Keratinocyte (primary cell): ENCODE measurements around the gene C3orf70. TPM values are rescaled to one million over a fixed set of nuclear protein-coding genes. Genes with fewer than 3 reads are reported as not detected.

Experiments
- DNase-seq: peaks from one replicate; pipeline ENCODE4 v3.0.0-alpha.2; 2011; ENCODE audit warnings: low read depth, missing footprints, low spot score
- FAIRE-seq: peaks from 2 replicates; lab custom pipeline; 2011; peaks lifted over from hg19 to GRCh38; lab: Jason Lieb, UNC
- H2AFZ ChIP-seq: 2 replicates; pipeline ENCODE4 v1.6.0; 2012; ENCODE audit warnings: low read length, control low read depth, inconsistent platforms; ENCODE audit not compliant: control insufficient read depth
- H3K27ac ChIP-seq: 2 replicates; pipeline ENCODE4 v1.5.1; 2011; ENCODE audit warnings: low read length; ENCODE audit not compliant: control insufficient read depth, insufficient read depth
- H3K27me3 ChIP-seq: 3 replicates; pipeline ENCODE4 v1.6.0; 2011; ENCODE audit warnings: low read length; ENCODE audit not compliant: control insufficient read depth, insufficient read depth; ENCODE audit errors: extremely low read depth
- H3K36me3 ChIP-seq, 2 experiments: 2 replicates in 1 of 2; 3 replicates in 1 of 2; pipeline ENCODE4 v1.5.1; 2011; ENCODE audit warnings: low read length in 2 of 2, mild to moderate bottlenecking in 1 of 2; ENCODE audit not compliant: control insufficient read depth in 2 of 2, insufficient read depth in 2 of 2; ENCODE audit errors: extremely low read depth in 1 of 2
- H3K4me1 ChIP-seq: 3 replicates; pipeline ENCODE4 v1.5.1; 2011; ENCODE audit warnings: low read length; ENCODE audit not compliant: control insufficient read depth, insufficient read depth; ENCODE audit errors: extremely low read depth
- H3K4me2 ChIP-seq: 3 replicates; pipeline ENCODE4 v1.6.0; 2011; ENCODE audit warnings: low read depth, low read length; ENCODE audit not compliant: control insufficient read depth, insufficient read depth; ENCODE audit errors: extremely low read depth
- H3K4me3 ChIP-seq, 3 experiments: fragments of 200-600 bp in 1 of 3; sonication (generic) in 1 of 3; 2 replicates in 2 of 3; 3 replicates in 1 of 3; pipeline ENCODE4 v1.5.1; 2011 to 2016; ENCODE audit warnings: low read length in 3 of 3, mild to moderate bottlenecking in 3 of 3, control low read depth in 2 of 3, inconsistent platforms in 1 of 3, low read depth in 1 of 3, mixed read lengths in 1 of 3, mixed run types in 1 of 3, moderate library complexity in 1 of 3; ENCODE audit not compliant: control insufficient read depth in 2 of 3, insufficient read depth in 2 of 3; ENCODE audit errors: extremely low read depth in 1 of 3
- H3K79me2 ChIP-seq: 2 replicates; pipeline ENCODE4 v1.6.0; 2012; ENCODE audit warnings: low read length; ENCODE audit not compliant: control insufficient read depth, insufficient read depth
- H3K9ac ChIP-seq: 3 replicates; pipeline ENCODE4 v1.6.0; 2011; ENCODE audit warnings: low read length; ENCODE audit not compliant: control insufficient read depth, insufficient read depth; ENCODE audit errors: extremely low read depth
- H3K9me1 ChIP-seq: 3 replicates; pipeline ENCODE4 v1.6.0; 2011; ENCODE audit warnings: low read length; ENCODE audit not compliant: control insufficient read depth, insufficient read depth; ENCODE audit errors: extremely low read depth
- H3K9me3 ChIP-seq: 2 replicates; pipeline ENCODE4 v1.5.1; 2012; ENCODE audit warnings: low read depth, low read length; ENCODE audit not compliant: control insufficient read depth
- H4K20me1 ChIP-seq: 3 replicates; pipeline ENCODE4 v1.6.0; 2011; ENCODE audit warnings: low read length; ENCODE audit not compliant: control insufficient read depth, insufficient read depth; ENCODE audit errors: extremely low read depth
- CTCF ChIP-seq, 3 experiments: IDR thresholded peaks in 1 of 3; conservative IDR thresholded peaks in 1 of 3; optimal IDR thresholded peaks in 1 of 3; 2 replicates in 2 of 3; 3 replicates in 1 of 3; pipeline versions ENCODE3 to v1.5.1; 2011; ENCODE audit warnings: low read length in 3 of 3, mild to moderate bottlenecking in 3 of 3, moderate library complexity in 2 of 3, control low read depth in 1 of 3, inconsistent platforms in 1 of 3; ENCODE audit not compliant: insufficient read depth in 2 of 3; ENCODE audit errors: extremely low read depth in 1 of 3
- EZH2 ChIP-seq: IDR thresholded peaks from one replicate; pipeline ENCODE4 v1.6.1; 2012; ENCODE audit warnings: inconsistent platforms, mild to moderate bottlenecking, low read length, moderate library complexity
- dilution Hi-C: fragments of 300-500 bp; cut with MboI; formaldehyde crosslinking; loops from one replicate; pipeline ENCODE4 v1.7.0; 2020; ENCODE audit warnings: low sequenced_read_pairs; ENCODE audit not compliant: extremely low pct_ligation_motif_present
- polyA plus RNA-seq, 5 experiments: library from polyadenylated mRNA; depleted of rRNA in 3 of 5; stranded (reverse) in 3 of 5; stranded (forward) in 1 of 5; unstranded in 1 of 5; fragments of >200 nt; gene quantifications; 1 replicate in 1 of 5; 2 replicates in 3 of 5; 3 replicates in 1 of 5; pipeline versions ENCODE4 v1.2.1 to v1.2.3, GENCODE V29; 2011 to 2012; ENCODE audit warnings: missing spikeins in 2 of 5, low read depth in 1 of 5, low replicate concordance in 1 of 5

The C3orf70 gene
- polyA plus RNA-seq, 1 donor (not counting 4 experiments of a cell fraction or from before 2014, with no cell fraction given), result not detected

GRCh38 chr3:185134509-185134908 lies 18.4 kb downstream of the C3orf70 start:
- FAIRE-seq, result no peak
- no peak for TF ChIP-seq EZH2
- no peak for TF ChIP-seq CTCF (optimal IDR thresholded peaks at IDR 0.05 in 1 of 3, IDR thresholded peaks at IDR 0.05 in 1 of 3, conservative IDR thresholded peaks at IDR 0.05 in 1 of 3; ENCODE audit: extremely low read depth in 1 of 3, insufficient read depth in 2 of 3, low read length in 3 of 3)

GRCh38 chr3:185131602-185132256 lies 21.1 kb downstream of the C3orf70 start:
- dilution Hi-C loops, result no loop called here
- Histone ChIP-seq H2AFZ (no peak overlapping the region), H3K79me2 (no peaks in the 10 kb centered on the region), H3K4me2 (no peak overlapping the region), H3K4me1 (no peaks in the 10 kb centered on the region), H3K27me3 (no peaks in the 10 kb centered on the region), H3K9ac (no peak overlapping the region), H4K20me1 (no peaks in the 10 kb centered on the region), H3K4me3 (no peak overlapping the region), H3K9me3 (no peaks in the 10 kb centered on the region), H3K27ac (no peak overlapping the region), H3K9me1 (no peaks in the 10 kb centered on the region), H3K36me3 (no peaks in the 10 kb centered on the region)
- FAIRE-seq (no peak), DNase-seq (no peak)
- TF ChIP-seq CTCF (optimal IDR thresholded peaks at IDR 0.05 in 1 of 3, IDR thresholded peaks at IDR 0.05 in 1 of 3, conservative IDR thresholded peaks at IDR 0.05 in 1 of 3; ENCODE audit: extremely low read depth in 1 of 3, insufficient read depth in 2 of 3, low read length in 3 of 3), result no peak
- no peak for TF ChIP-seq EZH2

More at GRCh38 chr3:185134509-185134908, 18.4 kb downstream of the C3orf70 start:
- Histone ChIP-seq H3K9ac (no peak overlapping the region), H3K4me3 (no peak overlapping the region), H4K20me1 (no peaks in the 10 kb centered on the region), H3K27ac (no peak overlapping the region), H3K36me3 (no peaks in the 10 kb centered on the region), H3K27me3 (no peaks in the 10 kb centered on the region), H3K79me2 (no peaks in the 10 kb centered on the region), H3K9me1 (no peaks in the 10 kb centered on the region), H3K4me2 (no peak overlapping the region), H2AFZ (no peak overlapping the region), H3K9me3 (no peaks in the 10 kb centered on the region), H3K4me1 (no peaks in the 10 kb centered on the region)
- dilution Hi-C loops, result no loop called here
- no peak for DNase-seq
